ENCODE results near the gene XRCC6. TPM values are rescaled to one million over a fixed set of nuclear protein-coding genes. Genes with fewer than 3 reads are reported as not detected.

The XRCC6 gene
- total RNA-seq, 1 donor from 2014 or later, result 546 TPM

- H3K4me3 Mint-ChIP-seq, result no peak overlapping the region
- no peak overlapping the region for H3K27ac Mint-ChIP-seq
- H3K9me3 Mint-ChIP-seq, result no peaks in the 10 kb centered on the region
- H3K27me3 Mint-ChIP-seq (ENCODE audit: insufficient read depth, low read depth), result peaks cover 14% of the 10 kb centered on the region
- Histone ChIP-seq H3K9me3 (ENCODE audit: low read depth) (no peaks in the 10 kb centered on the region), H3K9ac (no peak overlapping the region), H3F3A (ENCODE audit: low read depth) (no peaks in the 10 kb centered on the region), H3K79me2 (ENCODE audit: low read depth) (no peaks in the 10 kb centered on the region), H3K4me1 (no peaks in the 10 kb centered on the region), H3K4me3 (no peak overlapping the region), H2AFZ (replicated peaks) (no peak overlapping the region), H3K4me2 (no peak overlapping the region), H3K27me3 (no peaks in the 10 kb centered on the region), H3K36me3 (no peaks in the 10 kb centered on the region), H4K20me1 (ENCODE audit: low read depth) (no peaks in the 10 kb centered on the region), H3K27ac (no peak overlapping the region)
- no peaks in the 10 kb centered on the region for H3K36me3 Mint-ChIP-seq
- DNase-seq (ENCODE audit: low spot score), result no peak
- TF ChIP-seq, protein P1, sequence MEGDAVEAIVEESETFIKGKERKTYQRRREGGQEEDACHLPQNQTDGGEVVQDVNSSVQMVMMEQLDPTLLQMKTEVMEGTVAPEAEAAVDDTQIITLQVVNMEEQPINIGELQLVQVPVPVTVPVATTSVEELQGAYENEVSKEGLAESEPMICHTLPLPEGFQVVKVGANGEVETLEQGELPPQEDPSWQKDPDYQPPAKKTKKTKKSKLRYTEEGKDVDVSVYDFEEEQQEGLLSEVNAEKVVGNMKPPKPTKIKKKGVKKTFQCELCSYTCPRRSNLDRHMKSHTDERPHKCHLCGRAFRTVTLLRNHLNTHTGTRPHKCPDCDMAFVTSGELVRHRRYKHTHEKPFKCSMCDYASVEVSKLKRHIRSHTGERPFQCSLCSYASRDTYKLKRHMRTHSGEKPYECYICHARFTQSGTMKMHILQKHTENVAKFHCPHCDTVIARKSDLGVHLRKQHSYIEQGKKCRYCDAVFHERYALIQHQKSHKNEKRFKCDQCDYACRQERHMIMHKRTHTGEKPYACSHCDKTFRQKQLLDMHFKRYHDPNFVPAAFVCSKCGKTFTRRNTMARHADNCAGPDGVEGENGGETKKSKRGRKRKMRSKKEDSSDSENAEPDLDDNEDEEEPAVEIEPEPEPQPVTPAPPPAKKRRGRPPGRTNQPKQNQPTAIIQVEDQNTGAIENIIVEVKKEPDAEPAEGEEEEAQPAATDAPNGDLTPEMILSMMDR (IDR thresholded peaks at IDR 0.05), result no peak
- TF ChIP-seq EZH2phosphoT487 (IDR thresholded peaks at IDR 0.05) (no peak), EZH2 (IDR thresholded peaks at IDR 0.05) (no peak)
- peaks cover 10% of the 10 kb centered on the region for H3K4me1 Mint-ChIP-seq
These were observed 46.2 kb upstream of the XRCC6 start for GRCh38 chr22:41574847-41575381.

DNA sequence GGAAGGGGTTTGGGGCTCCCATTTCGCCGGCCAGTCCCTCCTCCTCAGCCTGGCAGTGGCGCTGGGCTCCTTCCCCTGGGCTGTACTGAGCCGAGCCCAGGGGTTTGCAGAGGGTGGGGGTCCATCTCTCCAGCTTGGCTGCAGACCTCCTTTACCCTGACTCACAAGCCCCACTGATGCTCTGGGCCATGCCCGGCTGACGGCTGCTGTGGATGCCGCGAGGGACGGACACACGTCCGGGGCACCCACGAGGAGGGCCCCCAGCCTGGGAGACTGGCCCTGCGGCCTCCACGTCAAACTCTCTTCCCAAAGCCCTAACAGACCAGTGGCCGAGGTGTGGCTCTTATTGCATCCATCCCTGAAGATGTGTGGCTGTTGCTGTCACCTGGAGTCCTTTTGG, 45.6 kb upstream of the XRCC6 start:
- TF ChIP-seq, protein P1 (IDR thresholded peaks at IDR 0.05), result no peak
- TF ChIP-seq EZH2 (IDR thresholded peaks at IDR 0.05) (no peak), EZH2phosphoT487 (IDR thresholded peaks at IDR 0.05) (no peak)
- Histone ChIP-seq H2AFZ (replicated peaks) (no peak overlapping the region), H4K20me1 (ENCODE audit: low read depth) (no peaks in the 10 kb centered on the region), H3K4me2 (no peak overlapping the region), H3K27me3 (no peaks in the 10 kb centered on the region), H3F3A (ENCODE audit: low read depth) (no peaks in the 10 kb centered on the region), H3K27ac (no peak overlapping the region), H3K9ac (no peak overlapping the region), H3K36me3 (no peaks in the 10 kb centered on the region), H3K4me1 (no peaks in the 10 kb centered on the region), H3K79me2 (ENCODE audit: low read depth) (no peaks in the 10 kb centered on the region), H3K9me3 (ENCODE audit: low read depth) (no peaks in the 10 kb centered on the region), H3K4me3 (no peak overlapping the region)
- DNase-seq (ENCODE audit: low spot score), result no peak
- Mint-ChIP-seq H3K27me3 (ENCODE audit: insufficient read depth, low read depth) (peaks cover 10% of the 10 kb centered on the region), H3K4me1 (peaks cover 10% of the 10 kb centered on the region), H3K36me3 (no peaks in the 10 kb centered on the region), H3K9me3 (no peaks in the 10 kb centered on the region), H3K4me3 (no peak overlapping the region), H3K27ac (no peak overlapping the region)

DNA sequence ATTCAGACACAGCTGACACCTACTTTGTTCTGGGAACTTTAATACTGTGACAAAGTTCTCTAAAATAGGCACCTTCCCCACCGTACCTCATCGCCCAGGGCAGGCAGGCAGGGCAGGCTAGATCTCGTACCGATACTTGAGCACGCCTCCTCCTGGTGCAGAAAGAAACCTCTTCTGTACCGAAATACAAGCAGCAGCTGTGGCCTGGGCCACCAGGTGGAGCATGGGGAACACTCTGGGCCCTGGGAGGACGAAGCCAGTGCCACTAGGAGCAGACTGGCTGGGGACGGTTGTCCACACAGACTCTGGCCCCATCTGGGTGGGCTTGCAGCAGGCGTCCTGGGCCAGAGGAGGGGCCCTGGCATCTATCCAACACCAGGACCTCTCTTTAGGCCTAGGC, 44.2 kb upstream of the XRCC6 start:
- H3K79me2 ChIP-seq (ENCODE audit: low read depth), result no peaks in the 10 kb centered on the region
- H3K27ac ChIP-seq, result no peak overlapping the region
- no peak overlapping the region for H2AFZ ChIP-seq (replicated peaks)
- no peaks in the 10 kb centered on the region for H3K9me3 Mint-ChIP-seq
- H3K36me3 ChIP-seq, result no peaks in the 10 kb centered on the region
- H3K4me3 ChIP-seq, result no peak overlapping the region
- H3K9ac ChIP-seq, result no peak overlapping the region
- H3K4me2 ChIP-seq, result no peak overlapping the region
- H3K4me1 Mint-ChIP-seq, result peaks cover 10% of the 10 kb centered on the region
- no peaks in the 10 kb centered on the region for H3K27me3 ChIP-seq
- H4K20me1 ChIP-seq (ENCODE audit: low read depth), result no peaks in the 10 kb centered on the region
- peak; percentile 86 for DNase-seq (ENCODE audit: low spot score)
- H3F3A ChIP-seq (ENCODE audit: low read depth), result no peaks in the 10 kb centered on the region
- no peaks in the 10 kb centered on the region for H3K9me3 ChIP-seq (ENCODE audit: low read depth)
- H3K27me3 Mint-ChIP-seq (ENCODE audit: insufficient read depth, low read depth), result peaks cover 10% of the 10 kb centered on the region
- no peak overlapping the region for H3K4me3 Mint-ChIP-seq
- peak overlapping the region; percentile 95 for H3K27ac Mint-ChIP-seq
- TF ChIP-seq, protein P1 (IDR thresholded peaks at IDR 0.05), result peak; percentile 72
- TF ChIP-seq EZH2phosphoT487 (IDR thresholded peaks at IDR 0.05) (no peak), EZH2 (IDR thresholded peaks at IDR 0.05) (no peak)
- H3K36me3 Mint-ChIP-seq, result no peaks in the 10 kb centered on the region
- no peaks in the 10 kb centered on the region for H3K4me1 ChIP-seq
